Cardiac muscle cell (in vitro differentiated cells and primary cell): Measurements from ENCODE around the gene LDLRAD2. TPM values are rescaled to one million over a fixed set of nuclear protein-coding genes. Genes with fewer than 3 reads are reported as not detected.
A peak's percentile ranks its signal among the peaks of the same experiment; 100 is the strongest.

Experiments used
- DNase-seq, 2 donors: peaks; one replicate each; pipeline versions ENCODE4 v3.0.0 to v3.0.0-alpha.2; 2010 to 2017; ENCODE audit warnings: low read depth in 1 of 2, low spot score in 1 of 2
- H3K27ac ChIP-seq: fragments of 200-600 bp; sonication (generic); 2 replicates; pipeline ENCODE4 v1.5.1; 2016
- H3K27me3 ChIP-seq: fragments of 200-600 bp; sonication (generic); 2 replicates; pipeline ENCODE4 v1.6.0; 2016; ENCODE audit warnings: control low read depth
- H3K36me3 ChIP-seq: fragments of 200-600 bp; sonication (generic); 2 replicates; pipeline ENCODE4 v1.5.1; 2016; ENCODE audit warnings: control low read depth
- H3K4me1 ChIP-seq: fragments of 200-600 bp; sonication (generic); 2 replicates; pipeline ENCODE4 v1.8.1; 2017; ENCODE audit warnings: low read depth, mild to moderate bottlenecking, mixed run types
- H3K4me3 ChIP-seq: fragments of 200-600 bp; sonication (generic); 2 replicates; pipeline ENCODE4 v1.5.1; 2016; ENCODE audit warnings: mild to moderate bottlenecking
- H3K9me3 ChIP-seq: fragments of 200-600 bp; sonication (generic); 2 replicates; pipeline ENCODE4 v1.5.1; 2017; ENCODE audit warnings: low read depth, mild to moderate bottlenecking, control low read depth
- polyA plus RNA-seq: library from polyadenylated mRNA; unstranded; fragments of >200 nt; fragmentation: Nextera tagmentation; extraction: Ambion mirVana; gene quantifications from 2 replicates; pipeline ENCODE4 v1.2.1, GENCODE V29; 2016
- total RNA-seq: library from RNA; depleted of rRNA; stranded (reverse); fragments of >200 nt; gene quantifications from 2 replicates; pipeline ENCODE4 v1.2.3, GENCODE V29; 2016
- TF ChIP-seq, protein P1 (sequence below): IDR thresholded peaks from 2 replicates; pipeline ENCODE4 v1.5.1; 2012; ENCODE audit warnings: low read depth, mild to moderate bottlenecking, low read length

The LDLRAD2 gene
- total and polyA plus RNA-seq, 2 experiments from 2014 or later = 0.77 to 3.4 TPM

DNA sequence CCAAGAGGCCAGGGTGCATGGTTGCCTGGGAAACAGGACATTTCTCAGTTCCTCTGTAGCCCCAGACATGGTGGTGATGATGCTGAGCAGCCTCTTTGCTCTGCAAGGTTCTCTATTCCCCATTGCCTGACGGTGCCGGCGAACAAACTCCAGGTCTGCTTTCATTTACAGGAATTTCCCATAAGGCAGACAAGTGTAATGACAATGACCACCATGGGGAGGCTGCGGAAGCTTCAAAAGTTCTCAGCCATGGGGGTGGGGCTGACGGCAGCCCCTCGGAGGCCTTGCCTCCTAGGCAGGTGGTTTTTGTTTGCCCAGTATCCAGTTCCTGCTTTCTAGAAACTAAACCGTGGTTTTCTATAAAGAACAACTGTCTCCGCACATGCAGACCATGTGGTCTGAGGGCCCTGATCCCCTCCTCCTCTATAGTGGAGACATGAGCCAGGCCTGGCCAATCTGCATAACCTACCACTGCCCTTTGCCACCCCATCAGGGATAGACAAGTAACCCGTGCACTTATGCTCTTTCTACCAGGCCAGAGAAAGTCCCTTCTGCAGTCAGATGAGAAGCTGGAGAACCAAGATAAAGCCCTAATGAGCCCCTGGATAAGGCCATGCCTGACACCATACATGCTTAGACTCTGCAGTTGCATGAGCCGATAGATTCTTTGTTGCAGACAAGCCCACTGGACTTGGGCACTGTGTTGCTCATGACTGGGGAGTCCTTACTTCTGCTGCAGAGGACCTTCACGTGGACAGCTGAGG is 54.1 kb downstream of the LDLRAD2 start:
- H3K4me3 ChIP-seq = no peak overlapping the region
- peak in 1 of 2 donors; percentile 37 for DNase-seq
- TF ChIP-seq, protein P1, sequence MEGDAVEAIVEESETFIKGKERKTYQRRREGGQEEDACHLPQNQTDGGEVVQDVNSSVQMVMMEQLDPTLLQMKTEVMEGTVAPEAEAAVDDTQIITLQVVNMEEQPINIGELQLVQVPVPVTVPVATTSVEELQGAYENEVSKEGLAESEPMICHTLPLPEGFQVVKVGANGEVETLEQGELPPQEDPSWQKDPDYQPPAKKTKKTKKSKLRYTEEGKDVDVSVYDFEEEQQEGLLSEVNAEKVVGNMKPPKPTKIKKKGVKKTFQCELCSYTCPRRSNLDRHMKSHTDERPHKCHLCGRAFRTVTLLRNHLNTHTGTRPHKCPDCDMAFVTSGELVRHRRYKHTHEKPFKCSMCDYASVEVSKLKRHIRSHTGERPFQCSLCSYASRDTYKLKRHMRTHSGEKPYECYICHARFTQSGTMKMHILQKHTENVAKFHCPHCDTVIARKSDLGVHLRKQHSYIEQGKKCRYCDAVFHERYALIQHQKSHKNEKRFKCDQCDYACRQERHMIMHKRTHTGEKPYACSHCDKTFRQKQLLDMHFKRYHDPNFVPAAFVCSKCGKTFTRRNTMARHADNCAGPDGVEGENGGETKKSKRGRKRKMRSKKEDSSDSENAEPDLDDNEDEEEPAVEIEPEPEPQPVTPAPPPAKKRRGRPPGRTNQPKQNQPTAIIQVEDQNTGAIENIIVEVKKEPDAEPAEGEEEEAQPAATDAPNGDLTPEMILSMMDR = no peak
- no peaks in the 10 kb centered on the region for H3K9me3 ChIP-seq
- no peak overlapping the region for H3K27ac ChIP-seq
- H3K4me1 ChIP-seq = peaks cover 5% of the 10 kb centered on the region
- H3K36me3 ChIP-seq = peaks cover 31% of the 10 kb centered on the region
- no peaks in the 10 kb centered on the region for H3K27me3 ChIP-seq

DNA sequence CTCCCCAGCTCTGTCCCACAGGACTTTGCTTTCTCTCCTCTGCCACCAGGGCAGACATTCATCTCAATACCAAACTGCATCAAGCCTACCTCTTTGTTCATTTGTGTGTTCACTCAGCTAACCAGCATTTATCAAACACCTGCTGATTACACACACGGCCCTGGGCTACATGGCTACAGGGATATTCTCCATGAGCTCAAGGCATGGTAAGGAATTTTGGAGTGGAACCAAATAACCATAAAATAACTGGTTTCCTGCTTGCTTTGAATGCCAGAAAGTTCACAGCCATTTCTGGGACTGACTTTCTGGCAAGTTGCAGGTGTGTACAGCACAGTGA is 54.6 kb downstream of the LDLRAD2 start:
- Histone ChIP-seq H3K9me3 (no peaks in the 10 kb centered on the region), H3K4me1 (peaks cover 5% of the 10 kb centered on the region), H3K27ac (no peak overlapping the region), H3K4me3 (no peak overlapping the region), H3K36me3 (peaks cover 30% of the 10 kb centered on the region), H3K27me3 (no peaks in the 10 kb centered on the region)
- TF ChIP-seq, protein P1 = no peak
- no peak for DNase-seq

DNA sequence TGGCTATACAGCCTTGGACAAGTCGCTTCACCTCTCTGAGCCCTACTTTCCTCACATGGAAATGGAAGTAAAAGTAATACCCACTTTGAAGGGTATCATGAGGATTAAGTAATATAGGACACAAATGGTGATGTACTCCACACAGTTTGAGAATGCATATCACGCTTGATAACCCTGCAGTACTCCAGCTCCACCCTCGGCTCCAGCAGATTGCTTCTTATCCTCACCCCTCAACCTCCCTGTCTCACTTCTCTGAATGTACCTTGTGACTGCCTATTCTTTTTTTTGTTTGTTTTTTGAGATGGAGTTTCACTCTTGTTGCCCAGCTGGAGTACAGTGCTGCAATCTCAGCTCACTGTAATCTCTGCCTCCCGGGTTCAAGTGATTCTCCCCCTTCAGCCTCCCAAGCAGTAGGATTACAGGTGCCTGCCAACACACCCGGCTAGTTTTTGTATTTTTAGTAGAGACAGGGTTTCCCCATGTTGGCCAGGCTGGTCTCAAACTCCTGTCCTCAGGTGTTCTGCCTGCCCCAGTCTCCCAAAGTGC is 55.5 kb downstream of the LDLRAD2 start:
- TF ChIP-seq, protein P1 = no peak

DNA sequence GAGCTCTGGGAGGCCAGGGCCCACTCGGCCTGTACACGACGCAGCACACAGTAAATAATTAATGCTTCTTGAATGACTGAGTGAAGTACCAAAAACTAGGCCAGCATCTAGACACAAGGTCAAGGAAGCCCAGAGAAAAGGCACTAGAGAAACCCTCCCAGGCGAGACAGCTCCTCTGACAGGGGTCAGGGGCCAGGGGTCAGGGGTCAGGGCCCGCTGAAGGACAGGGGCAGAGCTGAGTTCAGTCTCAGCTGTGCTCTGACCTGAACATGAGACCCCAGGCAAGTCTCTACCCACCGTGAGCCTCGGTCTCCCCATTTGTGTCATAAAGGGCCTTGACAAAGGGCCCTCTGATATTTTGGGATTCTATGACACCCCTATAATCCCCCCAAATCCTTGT is 56.4 kb downstream of the LDLRAD2 start:
- peaks cover 34% of the 10 kb centered on the region for H3K36me3 ChIP-seq
- no peaks in the 10 kb centered on the region for H3K27me3 ChIP-seq
- DNase-seq = no peak
- no peak overlapping the region for H3K4me3 ChIP-seq
- peaks cover 5% of the 10 kb centered on the region for H3K4me1 ChIP-seq
- TF ChIP-seq, protein P1 = no peak
- no peaks in the 10 kb centered on the region for H3K9me3 ChIP-seq
- H3K27ac ChIP-seq = no peak overlapping the region

More for the DNA sequence above, 55.5 kb downstream of the LDLRAD2 start:
- no peak for DNase-seq
- Histone ChIP-seq H3K27ac (no peak overlapping the region), H3K4me3 (no peak overlapping the region), H3K36me3 (peaks cover 28% of the 10 kb centered on the region), H3K9me3 (no peaks in the 10 kb centered on the region), H3K4me1 (peaks cover 5% of the 10 kb centered on the region), H3K27me3 (no peaks in the 10 kb centered on the region)

DNA sequence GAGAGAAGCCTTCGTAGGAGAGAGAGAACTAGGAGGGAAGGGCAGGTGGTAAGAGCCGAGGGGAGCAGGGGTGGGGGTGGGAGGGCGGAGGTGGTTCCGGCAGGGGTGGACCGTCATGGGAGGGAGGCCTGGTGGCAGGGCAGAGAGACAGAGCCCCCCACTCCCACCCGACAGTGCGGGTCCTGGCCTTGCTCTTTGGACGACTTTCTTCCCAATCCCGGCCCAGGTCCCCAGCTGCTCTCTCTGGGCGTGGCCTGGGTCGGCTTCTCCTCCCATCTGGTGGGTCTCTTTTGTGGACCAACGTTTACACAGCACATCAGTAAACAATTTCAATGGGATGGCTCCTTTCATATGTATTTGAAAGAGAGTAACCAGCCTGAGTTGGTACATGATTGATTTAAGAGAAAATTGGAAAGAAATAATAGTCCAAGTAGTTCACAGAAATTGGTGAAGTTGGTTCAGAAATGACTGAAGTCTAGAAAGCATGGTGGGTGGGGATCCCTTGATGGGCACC is 56.9 kb downstream of the LDLRAD2 start:
- Histone ChIP-seq H3K27me3 (no peaks in the 10 kb centered on the region), H3K36me3 (peaks cover 38% of the 10 kb centered on the region)

More for the DNA sequence above, 56.9 kb downstream of the LDLRAD2 start:
- Histone ChIP-seq H3K27ac (no peak overlapping the region), H3K9me3 (no peaks in the 10 kb centered on the region), H3K4me1 (peaks cover 5% of the 10 kb centered on the region), H3K4me3 (no peak overlapping the region)
- TF ChIP-seq, protein P1 = no peak
- no peak for DNase-seq
